GM18909 (cell line): Measurements from ENCODE around the gene MAGI2.

Experiments
- ATAC-seq: cut with Tn5 transposase; IDR thresholded peaks from one replicate; pipeline ENCODE4 v1.9.1; 2021; ENCODE audit warnings: mild to moderate bottlenecking; ENCODE audit not compliant: unreplicated experiment, poor library complexity

MAGI2 gene

DNA sequence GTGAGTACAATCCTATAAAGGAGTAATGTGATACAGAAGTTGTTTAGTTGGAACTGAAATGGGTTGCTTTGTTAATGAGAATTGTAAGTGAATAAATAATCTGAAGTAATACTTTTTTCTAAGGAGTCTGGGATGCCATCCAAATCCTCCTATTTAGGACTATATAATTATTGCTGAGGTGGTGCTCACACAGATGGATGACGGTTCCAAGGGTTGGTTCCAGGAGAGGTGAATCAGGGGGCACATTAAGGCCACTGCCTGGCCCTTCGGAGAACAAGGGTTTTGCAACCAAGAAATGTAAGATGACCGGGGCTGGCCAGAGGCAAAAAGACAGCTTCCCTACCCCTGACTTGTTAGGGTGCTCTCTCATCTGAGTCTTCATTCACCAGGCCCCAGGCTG is 1302.2 kb downstream of the MAGI2 start:
- no peak for ATAC-seq

DNA sequence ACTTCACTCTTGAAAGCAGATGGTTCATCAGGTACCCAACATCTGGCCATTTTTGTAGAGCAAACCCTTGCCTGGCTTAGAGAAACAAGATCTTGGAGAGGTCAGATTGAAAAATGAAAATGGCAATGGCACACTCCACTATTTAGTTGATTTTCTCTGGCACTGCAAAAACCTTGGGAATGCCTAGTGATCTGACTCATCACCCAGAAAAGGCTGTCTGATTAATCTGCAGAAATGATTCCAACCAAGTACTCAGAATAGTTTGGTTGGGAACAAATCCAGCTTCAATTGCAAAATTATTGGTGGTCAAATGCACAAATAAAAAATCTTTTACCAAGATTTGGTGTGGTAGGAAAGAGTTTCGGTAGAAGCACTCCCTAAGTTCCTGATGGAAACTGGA is 1303.7 kb downstream of the MAGI2 start:
- no peak for ATAC-seq

DNA sequence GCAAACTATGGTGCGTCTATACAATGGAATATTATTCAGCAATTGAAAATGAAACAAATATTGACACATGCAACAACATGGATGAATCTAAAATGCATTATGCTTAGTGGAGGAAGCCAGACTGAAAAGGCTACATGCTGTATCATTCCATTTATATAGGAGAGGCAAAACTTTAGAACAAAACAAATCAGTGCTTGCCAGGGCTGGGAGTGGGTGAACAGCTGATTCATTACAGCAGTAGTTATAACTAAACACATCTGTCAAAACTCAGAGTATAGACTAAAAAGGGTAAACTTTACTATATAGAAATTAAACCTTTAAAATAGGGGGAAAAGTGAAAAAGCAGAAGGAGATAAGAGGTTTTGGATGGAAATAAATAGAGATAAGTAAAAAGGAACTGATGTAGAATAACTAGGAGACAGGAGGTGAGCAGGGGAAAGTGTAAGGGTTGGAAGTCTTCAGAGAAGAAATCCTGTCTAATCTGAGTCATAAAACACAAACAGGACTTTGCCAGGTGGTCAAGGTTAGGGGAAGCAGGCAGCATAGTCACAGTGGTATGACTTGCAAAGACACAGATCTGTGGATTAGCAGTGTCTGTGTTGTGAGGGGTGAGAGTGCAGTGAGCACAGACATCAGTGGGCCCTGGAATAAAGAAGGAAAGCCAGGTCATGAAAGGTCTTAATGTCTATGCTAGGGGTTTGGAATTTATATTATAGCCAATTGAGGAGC is 1305.1 kb downstream of the MAGI2 start:
- no peak for ATAC-seq

DNA sequence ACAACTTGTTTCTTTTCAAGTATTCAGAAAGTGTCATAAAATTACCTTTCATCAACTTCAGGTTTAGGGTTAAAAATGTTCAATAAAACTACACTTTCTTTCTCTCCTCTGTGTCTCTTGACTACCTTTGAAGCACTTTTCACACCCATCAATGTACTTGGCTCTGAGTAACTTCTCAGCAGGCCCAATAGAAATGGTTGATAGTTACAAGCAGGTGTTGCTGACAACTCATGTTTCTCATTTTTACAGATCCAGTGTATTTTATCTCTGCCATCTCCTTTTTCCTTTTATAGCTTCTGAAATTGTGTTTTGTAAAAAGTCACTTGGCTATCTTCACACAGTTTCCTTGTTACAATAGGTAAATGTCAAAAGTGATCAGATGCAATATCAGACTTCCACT is 1306.9 kb downstream of the MAGI2 start:
- no peak for ATAC-seq

DNA sequence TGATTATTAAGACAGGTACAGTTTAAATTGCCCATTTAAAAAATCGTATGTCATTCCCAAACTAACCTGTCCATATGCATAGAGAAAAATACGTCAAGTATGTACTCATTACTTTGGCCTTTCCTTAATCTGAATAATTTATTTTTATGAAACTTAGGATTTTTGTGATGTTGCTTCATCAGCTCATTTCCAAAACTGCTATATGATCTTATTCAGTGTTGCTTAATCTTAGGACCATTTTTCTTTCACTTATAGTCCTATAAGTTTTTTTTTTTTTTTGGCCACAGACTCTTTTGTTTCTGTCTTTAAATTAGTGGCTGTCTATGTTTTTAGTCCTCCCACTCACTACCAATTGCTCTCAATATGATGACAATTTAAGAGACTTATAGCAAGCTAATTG is 1309.8 kb downstream of the MAGI2 start:
- no peak for ATAC-seq

DNA sequence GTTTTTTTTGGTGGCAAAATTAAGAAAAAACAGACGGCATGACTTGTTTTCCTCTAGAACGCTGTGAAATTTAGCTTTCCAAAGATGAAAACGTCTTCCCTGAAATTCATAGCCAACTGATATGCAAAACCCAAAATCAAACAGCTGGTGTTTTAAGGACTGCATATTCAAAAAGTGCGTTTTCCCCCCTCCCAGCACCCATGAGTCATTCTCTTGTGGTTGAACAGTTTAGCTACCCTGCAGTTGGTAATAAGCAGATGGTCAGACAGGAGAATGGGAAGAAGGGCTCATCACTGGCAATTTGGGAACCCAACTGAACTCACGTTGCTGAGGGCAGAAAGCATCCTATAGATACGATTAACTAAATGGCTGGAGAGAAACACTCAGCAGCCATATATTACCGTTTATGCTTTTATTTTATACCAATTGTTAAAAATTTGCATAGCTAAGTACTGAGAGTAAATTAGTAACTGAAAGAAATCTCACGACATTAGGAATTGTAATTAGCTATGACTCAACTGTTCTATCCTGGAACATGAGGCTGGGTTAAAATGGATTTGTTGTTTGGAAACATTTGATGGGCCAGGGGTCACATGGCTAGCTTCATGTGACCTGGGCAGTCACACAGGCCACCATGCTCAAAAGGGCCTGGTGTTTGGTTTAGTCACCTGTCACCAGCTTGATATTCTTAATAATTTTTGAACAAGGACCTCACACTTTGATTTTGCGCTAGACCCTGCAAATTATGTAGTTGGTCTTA is 1311.8 kb downstream of the MAGI2 start:
- ATAC-seq, result no peak

DNA sequence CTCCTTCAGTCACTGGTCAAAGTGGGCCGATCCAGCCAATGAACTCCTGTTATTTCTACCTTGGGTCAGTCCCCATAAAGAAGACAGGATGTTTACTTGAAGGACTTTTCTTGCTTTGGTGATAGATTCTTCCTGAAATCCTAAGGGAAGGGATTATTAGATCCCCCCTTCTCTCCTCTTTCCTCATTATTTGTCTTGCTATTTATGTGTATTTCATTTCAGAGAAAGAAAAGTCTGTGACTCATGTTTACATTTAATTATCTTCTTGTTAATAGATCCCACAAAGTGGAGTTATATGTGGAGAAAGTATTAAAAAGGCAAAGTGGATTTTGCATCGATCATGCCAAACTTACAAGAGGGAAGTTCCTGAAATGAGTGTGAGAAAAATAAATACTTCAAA is 1313.4 kb downstream of the MAGI2 start:
- no peak for ATAC-seq

DNA sequence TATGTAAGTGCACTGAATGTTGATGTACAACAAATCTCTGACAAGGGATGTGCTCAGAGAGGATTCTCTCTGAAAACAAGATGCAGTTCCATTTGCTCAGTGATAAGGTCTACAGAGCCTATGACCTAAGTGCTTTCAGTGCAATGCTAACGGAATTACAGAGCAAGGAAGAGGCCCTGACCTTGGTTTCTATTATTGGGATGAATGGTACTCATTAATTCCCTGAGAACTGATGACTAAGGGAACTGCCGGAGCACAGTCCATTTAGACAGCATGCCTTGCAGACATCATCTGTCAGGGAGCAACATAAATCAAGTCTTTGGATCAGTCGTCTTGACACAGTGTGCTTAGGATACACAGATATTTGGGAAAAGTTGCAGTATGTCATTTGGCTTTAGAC is 1314.1 kb downstream of the MAGI2 start:
- ATAC-seq, result no peak

DNA sequence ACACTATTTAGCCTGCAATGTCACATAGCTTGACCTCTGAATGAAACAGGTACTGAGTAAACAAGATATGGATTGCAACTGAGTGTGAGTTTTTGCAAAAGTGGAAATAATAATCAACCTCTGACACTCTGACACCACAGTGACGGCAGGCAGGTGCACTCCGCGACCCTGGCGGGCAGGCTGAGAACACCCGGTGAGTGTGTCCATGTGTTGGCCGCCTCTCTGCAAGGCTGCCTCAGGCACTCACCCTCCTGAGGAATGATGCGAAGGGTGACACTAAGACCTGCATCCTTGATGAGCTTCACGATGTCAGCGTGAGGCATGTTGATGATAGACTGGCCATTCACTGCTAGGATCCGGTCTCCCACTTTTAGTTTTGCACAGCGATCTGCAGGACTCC is 1318.7 kb downstream of the MAGI2 start:
- no peak for ATAC-seq

DNA sequence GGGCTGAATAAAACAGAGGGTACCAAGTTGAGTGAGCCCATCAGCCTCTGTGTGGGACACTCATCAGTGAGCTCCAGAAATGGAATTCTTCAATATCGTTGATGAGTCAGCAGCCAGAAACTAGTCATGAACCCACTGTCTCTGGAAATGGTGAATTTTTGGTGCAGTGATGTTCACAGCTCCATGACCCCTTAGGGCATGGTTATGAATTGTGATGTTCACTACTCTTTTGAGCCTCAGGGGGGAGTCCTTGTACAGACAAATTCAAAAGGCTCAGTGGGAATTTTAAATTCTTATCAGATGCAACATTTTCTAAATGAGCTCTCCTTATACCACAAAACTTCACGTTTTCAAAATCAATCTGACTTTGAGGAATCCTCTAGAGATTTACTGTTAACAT is 1319.2 kb downstream of the MAGI2 start:
- peak; percentile 53 for ATAC-seq

DNA sequence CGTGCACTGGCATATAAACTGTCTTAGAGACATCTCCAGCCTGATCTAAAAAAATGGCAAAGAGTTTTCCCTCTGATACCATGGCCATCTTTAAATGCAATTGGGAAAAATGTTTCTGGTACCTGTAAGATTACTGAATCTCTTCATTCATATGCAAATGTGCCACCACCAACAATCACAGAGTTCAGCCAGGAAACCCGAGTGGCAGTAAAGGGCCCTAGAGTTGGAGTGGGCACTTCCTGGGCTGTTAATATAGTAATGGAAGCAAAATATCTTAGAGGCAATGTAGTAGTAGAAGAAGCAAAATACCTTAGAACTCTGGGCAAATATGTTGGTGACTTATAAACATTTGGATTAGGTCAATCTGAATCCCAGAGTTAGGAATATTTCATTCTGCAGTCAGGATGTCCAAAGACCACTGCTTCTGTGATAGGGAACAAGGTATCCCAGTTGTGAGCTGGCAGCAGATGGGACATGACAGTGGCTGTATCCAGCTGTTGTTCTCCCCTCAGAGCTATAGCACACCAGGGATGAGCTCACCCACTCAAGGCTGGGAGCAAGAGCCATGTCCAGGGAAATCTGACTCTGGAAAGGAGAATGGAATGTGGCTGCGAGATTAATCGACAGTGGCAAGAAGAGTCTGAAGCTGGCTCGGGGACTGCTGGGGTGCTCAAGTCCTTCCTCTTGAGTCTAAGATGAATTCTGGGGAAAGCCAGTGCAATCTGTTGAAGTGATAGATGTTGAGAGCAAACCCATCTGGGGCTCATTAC is 1322.8 kb downstream of the MAGI2 start:
- ATAC-seq, result no peak

DNA sequence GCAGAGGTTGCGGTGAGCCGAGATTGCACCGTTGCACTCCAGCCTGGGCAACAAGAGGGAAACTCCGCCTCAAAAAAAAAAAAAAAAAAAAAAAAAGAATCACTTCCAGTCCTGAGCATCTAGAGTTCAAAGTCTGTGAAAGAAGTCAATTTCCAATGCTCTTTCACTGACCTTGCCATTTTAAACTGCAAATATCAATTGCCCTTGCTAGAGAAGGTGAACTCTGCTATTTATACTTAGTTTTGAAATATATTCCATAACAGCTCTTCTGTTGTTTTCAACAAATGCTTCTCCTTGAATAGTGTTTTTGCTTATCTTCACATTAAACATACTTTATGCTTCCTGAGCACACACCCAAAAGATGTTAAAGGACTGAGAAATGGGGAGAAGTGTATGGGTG is 1323.6 kb downstream of the MAGI2 start:
- no peak for ATAC-seq

DNA sequence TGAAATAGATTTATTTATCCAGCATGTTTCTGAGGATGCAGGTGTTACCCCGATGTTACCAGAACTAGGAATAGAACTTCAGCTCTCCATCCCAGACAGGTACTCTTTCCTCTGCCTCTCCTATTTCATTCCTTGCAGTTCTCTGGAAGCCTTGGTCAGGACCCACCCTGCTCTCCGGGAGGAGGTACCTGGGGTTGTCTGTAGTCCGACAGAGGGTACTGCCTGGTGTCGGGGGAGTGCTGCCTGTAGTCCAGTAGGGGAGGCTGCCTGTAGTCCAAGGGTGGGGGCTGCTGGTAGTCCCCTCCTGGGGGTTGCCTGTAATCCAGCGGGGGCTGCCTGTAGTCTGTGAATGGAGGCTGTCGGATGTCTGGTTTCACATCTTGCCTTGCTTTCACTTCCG is 1326.5 kb downstream of the MAGI2 start:
- no peak for ATAC-seq

DNA sequence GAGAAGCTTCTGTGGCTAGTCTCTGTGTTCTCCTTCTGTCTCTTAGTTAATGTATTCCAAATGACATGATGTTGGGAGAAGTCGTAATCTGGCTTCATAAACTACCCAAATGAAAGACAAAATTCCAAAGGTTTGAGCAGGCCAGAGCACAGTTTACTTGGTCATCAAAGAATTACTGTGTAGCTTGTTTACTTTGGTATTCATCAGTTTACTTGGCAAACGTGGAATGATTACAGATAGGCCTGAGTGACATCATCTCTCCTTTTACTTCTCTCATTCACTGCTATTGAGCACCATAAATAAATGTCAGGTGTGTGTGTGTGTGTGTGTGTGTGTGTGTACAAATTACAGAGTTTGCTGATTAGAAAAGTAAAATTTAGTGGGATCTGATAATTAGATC is 1327.6 kb downstream of the MAGI2 start:
- ATAC-seq, result no peak

DNA sequence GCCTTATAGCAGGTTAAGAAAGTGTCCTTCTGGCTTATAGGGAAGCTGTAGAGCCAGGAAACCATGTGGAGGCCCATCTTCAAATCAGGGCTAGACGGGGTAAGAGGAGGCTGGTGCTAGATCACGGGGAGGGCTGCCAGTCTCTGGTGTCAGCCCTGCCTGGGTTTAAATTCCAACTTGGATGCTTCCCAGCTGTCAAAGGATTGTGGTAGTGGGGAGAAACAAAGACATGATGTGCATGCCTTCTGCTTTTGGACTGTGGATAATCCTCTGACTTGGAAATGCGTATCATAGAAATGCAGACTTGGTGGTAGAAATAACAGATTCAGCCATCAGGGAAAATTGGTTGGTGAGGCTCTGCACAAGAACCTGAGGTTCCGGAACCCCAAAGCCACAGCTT is 1329.3 kb downstream of the MAGI2 start:
- ATAC-seq, result no peak

DNA sequence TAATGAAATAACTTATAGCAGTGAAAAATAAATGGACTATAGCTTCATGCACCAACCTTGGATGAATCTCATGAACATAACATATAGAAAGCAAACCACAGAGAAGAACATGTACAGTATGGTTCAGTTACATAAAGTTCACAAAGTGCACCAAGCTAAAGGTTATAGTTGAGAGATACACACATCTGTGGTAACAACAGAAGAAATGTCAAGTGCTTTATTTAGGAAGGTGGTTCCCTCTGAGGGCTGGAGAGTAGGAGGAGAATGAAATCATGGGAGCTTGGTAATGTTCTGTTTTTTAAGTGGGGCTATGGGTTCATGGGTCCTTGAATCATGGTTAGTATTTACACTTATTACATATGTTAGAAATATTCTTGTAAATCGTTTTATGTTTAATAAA is 1331.6 kb downstream of the MAGI2 start:
- no peak for ATAC-seq

DNA sequence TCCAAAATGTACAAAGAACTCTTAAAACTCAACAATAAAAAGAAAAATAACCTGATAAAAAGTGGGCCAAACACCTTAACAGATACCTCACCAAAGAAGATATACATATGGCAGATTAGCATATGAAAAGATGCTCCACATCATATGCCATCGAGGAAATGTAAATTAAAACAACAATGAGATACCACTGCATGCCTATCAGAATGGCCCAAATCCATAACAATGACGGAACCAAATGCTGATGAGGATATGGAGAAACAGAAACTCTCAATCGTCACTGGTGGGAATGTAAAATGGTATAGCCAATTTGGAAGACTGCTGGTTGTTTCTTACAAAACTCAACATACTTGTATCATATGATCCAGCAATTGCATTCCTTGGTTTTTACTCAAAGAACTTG is 1335.0 kb downstream of the MAGI2 start:
- no peak for ATAC-seq

DNA sequence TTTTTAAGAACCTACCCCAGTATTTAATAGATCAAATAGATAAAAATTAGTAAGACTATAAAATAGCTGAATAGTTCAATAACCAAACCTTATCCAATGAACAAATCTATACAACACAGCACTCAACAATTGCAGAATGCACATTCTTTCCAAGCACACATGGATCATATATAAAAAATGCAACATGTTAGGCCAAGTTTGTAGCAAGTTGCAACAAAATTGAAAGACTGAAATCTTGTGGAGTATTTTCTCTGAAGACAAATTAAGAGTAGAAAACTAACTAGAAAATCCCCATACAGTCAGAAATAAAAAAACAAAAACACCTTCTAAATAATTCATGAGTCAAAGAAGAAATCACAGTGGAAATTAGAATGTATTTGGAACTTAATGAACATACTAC is 1337.6 kb downstream of the MAGI2 start:
- no peak for ATAC-seq

DNA sequence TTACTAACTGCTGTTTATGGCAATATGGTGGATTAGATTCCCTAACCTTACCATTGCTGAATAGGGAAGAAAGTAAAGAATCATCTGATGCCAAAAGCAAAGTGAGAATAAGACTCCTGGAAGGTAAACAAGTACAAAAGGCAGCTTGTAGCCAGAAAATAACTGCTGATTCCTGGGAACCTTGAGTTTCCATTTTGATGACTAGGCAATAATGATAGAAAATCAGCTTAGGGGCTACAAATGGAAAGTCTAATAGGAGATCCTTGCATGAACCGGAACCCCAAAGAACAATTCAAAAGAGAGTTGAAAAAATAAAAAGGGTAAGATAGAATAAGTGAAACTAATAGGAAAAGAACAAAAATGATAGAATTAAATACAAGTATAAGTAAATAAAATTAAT is 1338.5 kb downstream of the MAGI2 start:
- no peak for ATAC-seq

DNA sequence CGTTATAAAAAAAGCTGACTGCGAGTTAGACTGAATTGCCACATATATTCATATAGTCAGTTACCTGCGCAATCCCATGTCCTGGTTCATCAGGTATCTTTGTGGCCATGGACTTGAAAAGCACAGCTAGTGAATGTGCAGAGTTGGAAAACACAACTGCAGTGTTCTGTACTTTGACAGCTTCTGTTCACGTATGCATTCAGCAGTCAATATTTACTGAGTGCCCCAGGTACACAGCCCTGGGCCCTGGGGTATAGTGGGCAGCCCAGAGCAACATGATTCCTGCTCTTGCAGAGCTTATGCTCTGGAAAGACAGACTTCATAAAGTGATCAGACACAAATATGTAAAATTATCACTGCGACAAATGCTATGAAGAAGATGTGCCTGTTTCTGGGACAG is 1341.0 kb downstream of the MAGI2 start:
- no peak for ATAC-seq

DNA sequence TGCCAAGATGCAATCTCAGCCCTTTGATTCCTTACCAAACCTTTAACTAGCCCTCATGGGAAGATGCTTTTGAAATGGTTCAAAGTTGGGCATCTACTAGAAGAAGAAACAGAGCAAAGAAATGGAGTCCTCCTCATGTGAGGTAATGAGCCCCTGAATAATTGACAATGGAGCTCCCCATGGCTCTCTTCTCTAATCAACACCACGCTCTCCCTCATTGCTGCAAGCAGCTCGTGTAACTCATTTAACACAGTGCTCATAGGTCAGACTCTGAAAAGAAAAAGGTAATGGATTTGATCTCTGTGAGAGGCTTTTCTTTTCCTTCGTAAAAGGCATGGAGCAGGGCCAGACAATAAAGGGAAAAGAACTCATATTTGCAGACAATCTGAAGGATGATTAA is 1342.1 kb downstream of the MAGI2 start:
- no peak for ATAC-seq
